PC-9 (cell line): ENCODE measurements around the gene LRRC43. TPM values are rescaled to one million over a fixed set of nuclear protein-coding genes. Genes with fewer than 3 reads are reported as not detected.

Source experiments
- BruUV-seq: library from RNA; stranded (reverse); fragments of 400-500 nt; replicated peaks from 2 replicates; lab custom pipeline; 2021; lab: Mats Ljungman, UMichigan
- CTCF ChIA-PET: fragments of 300-600 bp; sonication (Branson Sonifier 250); formaldehyde crosslinking; loops from one replicate; lab custom pipeline; 2022; ENCODE audit warnings: antibody characterized with exemption; lab: Charles Lee
- POLR2A ChIA-PET: fragments of 300-600 bp; sonication (Branson Sonifier 250); formaldehyde crosslinking; loops from one replicate; lab custom pipeline; 2022; ENCODE audit warnings: antibody characterized with exemption; ENCODE audit not compliant: unreplicated experiment; lab: Charles Lee
- DNase-seq, 2 experiments: peaks; one replicate each; pipeline versions ENCODE4 v3.0.0 to v3.0.0-alpha.2; 2015 to 2022; ENCODE audit warnings: mixed read lengths in 1 of 2
- H2AFZ ChIP-seq: fragments of 200-600 bp; sonication (generic); 2 replicates; pipeline ENCODE4 v1.8.1; 2017; ENCODE audit warnings: antibody characterized with exemption
- H3F3A ChIP-seq: fragments of 200-600 bp; sonication (generic); 2 replicates; pipeline ENCODE4 v1.8.1; 2017; ENCODE audit warnings: antibody characterized with exemption, mild to moderate bottlenecking, low read depth; ENCODE audit not compliant: insufficient read depth
- H3K27ac ChIP-seq: fragments of 200-600 bp; sonication (generic); 2 replicates; pipeline ENCODE4 v1.6.1; 2016; ENCODE audit warnings: mixed run types
- H3K27me3 ChIP-seq: fragments of 200-600 bp; sonication (generic); 2 replicates; pipeline ENCODE4 v1.6.1; 2016; ENCODE audit warnings: low read depth, mixed run types; ENCODE audit not compliant: insufficient read depth
- H3K36me3 ChIP-seq: fragments of 200-600 bp; sonication (generic); 2 replicates; pipeline ENCODE4 v1.6.1; 2016; ENCODE audit warnings: low read depth, mixed run types
- H3K4me1 ChIP-seq: fragments of 200-600 bp; sonication (generic); replicated peaks from 2 replicates; pipeline ENCODE4 v1.6.1; 2016; ENCODE audit warnings: mixed run types; ENCODE audit not compliant: insufficient read depth
- H3K4me2 ChIP-seq: fragments of 200-600 bp; sonication (generic); 2 replicates; pipeline ENCODE4 v1.6.1; 2017; ENCODE audit warnings: mixed run types
- H3K4me3 ChIP-seq: fragments of 200-600 bp; sonication (generic); 2 replicates; pipeline ENCODE4 v1.6.1; 2016; ENCODE audit warnings: mixed run types
- H3K79me2 ChIP-seq: fragments of 200-600 bp; sonication (generic); 2 replicates; pipeline ENCODE4 v1.6.1; 2017; ENCODE audit warnings: low read depth, mixed run types
- H3K9me2 ChIP-seq: fragments of 200-600 bp; sonication (generic); 2 replicates; pipeline ENCODE4 v1.8.1; 2017; ENCODE audit warnings: mild to moderate bottlenecking; ENCODE audit not compliant: insufficient read depth
- H3K9me3 ChIP-seq: fragments of 200-600 bp; sonication (generic); 2 replicates; pipeline ENCODE4 v1.8.1; 2016; ENCODE audit warnings: low read depth; ENCODE audit not compliant: insufficient read depth
- H4K20me1 ChIP-seq: fragments of 200-600 bp; sonication (generic); 2 replicates; pipeline ENCODE4 v1.8.1; 2017; ENCODE audit not compliant: insufficient read depth
- EZH2 ChIP-seq: fragments of 200-600 bp; sonication (generic); IDR thresholded peaks from 2 replicates; pipeline ENCODE4 v1.8.0; 2017; ENCODE audit warnings: antibody characterized with exemption, low read depth
- intact Hi-C: fragments of 100-400 bp; cut with micrococcal nuclease; formaldehyde crosslinking; loops from one replicate; pipeline ENCODE4 v1.10.0; 2022; ENCODE audit not compliant: unreplicated experiment
- total RNA-seq: library from RNA; stranded (reverse); gene quantifications from 2 replicates; pipeline ENCODE4 v1.2.3, GENCODE V29; 2021
- TF ChIP-seq, protein P1 (sequence below): fragments of 200-600 bp; sonication (generic); conservative IDR thresholded peaks from 2 replicates; pipeline ENCODE4 v1.6.1; 2017; ENCODE audit warnings: mixed run types, antibody characterized with exemption, mild to moderate bottlenecking, moderate library complexity

Gene LRRC43
- total RNA-seq, 1 experiment from 2014 or later, result 0.39 TPM

DNA sequence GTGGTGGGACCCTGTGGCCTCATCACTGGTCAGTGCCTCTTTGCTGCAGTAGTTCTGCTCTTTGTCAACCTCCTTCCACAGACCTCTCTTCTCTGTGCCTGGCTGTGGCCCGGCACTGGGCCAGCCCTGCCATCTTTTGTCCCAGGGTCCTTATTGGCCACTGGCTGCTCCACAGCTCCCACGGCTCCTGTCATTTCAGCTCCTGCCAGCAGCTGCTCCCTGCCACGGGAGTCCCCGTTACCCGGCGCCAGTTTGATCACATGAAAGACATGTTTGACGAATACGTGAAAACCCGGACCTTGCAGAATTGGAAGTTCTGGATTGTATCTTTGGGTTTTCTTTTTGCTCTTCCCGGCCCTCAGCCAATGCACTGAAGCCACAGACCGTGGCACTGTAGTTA is 44.3 kb upstream of the LRRC43 start:
- Histone ChIP-seq H3K9me3 (no peaks in the 10 kb centered on the region), H3K36me3 (no peaks in the 10 kb centered on the region), H3K9me2 (no peaks in the 10 kb centered on the region), H3K4me3 (no peak overlapping the region), H3F3A (no peaks in the 10 kb centered on the region; the same call in 1 of the 2 replicates), H3K79me2 (no peaks in the 10 kb centered on the region), H3K27ac (no peak overlapping the region), H4K20me1 (no peaks in the 10 kb centered on the region; the same call in 1 of the 2 replicates), H2AFZ (no peak overlapping the region), H3K27me3 (no peaks in the 10 kb centered on the region), H3K4me1 (no peaks in the 10 kb centered on the region), H3K4me2 (no peak overlapping the region)
- no peak for DNase-seq
- TF ChIP-seq, protein P1, sequence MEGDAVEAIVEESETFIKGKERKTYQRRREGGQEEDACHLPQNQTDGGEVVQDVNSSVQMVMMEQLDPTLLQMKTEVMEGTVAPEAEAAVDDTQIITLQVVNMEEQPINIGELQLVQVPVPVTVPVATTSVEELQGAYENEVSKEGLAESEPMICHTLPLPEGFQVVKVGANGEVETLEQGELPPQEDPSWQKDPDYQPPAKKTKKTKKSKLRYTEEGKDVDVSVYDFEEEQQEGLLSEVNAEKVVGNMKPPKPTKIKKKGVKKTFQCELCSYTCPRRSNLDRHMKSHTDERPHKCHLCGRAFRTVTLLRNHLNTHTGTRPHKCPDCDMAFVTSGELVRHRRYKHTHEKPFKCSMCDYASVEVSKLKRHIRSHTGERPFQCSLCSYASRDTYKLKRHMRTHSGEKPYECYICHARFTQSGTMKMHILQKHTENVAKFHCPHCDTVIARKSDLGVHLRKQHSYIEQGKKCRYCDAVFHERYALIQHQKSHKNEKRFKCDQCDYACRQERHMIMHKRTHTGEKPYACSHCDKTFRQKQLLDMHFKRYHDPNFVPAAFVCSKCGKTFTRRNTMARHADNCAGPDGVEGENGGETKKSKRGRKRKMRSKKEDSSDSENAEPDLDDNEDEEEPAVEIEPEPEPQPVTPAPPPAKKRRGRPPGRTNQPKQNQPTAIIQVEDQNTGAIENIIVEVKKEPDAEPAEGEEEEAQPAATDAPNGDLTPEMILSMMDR, result no peak
- TF ChIP-seq EZH2, result no peak
- ChIA-PET POLR2A (no interaction called here), CTCF (no interaction called here)
- intact Hi-C loops, result no loop called here
- no TSS peak for BruUV-seq

DNA sequence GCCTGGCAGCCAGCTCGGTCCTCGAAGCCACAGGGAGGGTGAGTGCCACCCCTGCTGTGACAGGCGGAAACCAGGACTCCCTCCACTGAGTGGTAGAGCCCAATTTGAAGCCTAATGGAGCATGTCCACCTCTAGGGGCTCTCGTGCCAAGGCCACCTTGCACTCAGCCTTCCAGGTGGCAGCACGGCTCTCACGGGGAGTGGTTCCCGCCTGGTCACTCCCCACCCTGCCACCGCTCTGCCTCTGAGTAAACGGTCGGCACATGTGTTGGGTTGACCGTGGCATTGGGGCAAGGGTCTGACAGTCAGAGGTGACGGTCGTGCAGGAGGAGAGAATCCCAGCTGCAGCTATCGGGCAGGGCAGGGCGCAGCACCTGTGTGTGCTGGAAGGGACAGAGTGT is 43.7 kb upstream of the LRRC43 start:
- H3K27ac ChIP-seq, result no peak overlapping the region
- H3K4me2 ChIP-seq, result no peak overlapping the region
- no peaks in the 10 kb centered on the region for H3K9me3 ChIP-seq
- H4K20me1 ChIP-seq, result no peaks in the 10 kb centered on the region; the same call in 1 of the 2 replicates
- ChIA-PET CTCF (no interaction called here), POLR2A (interaction anchor here (0.6 kb wide), 1 partner anchor 315 kb away, joined by 4 read pairs; no protein-coding TSS in a partner anchor)
- no peak for DNase-seq
- H3K36me3 ChIP-seq, result no peaks in the 10 kb centered on the region
- no peak overlapping the region for H2AFZ ChIP-seq
- no peaks in the 10 kb centered on the region for H3K79me2 ChIP-seq
- intact Hi-C loops, result no loop called here
- no peaks in the 10 kb centered on the region; the same call in 1 of the 2 replicates for H3F3A ChIP-seq
- no TSS peak for BruUV-seq
- no peak overlapping the region for H3K4me3 ChIP-seq
- no peaks in the 10 kb centered on the region for H3K9me2 ChIP-seq
- TF ChIP-seq EZH2, result no peak
- TF ChIP-seq, protein P1, result no peak
- no peaks in the 10 kb centered on the region for H3K27me3 ChIP-seq
- no peaks in the 10 kb centered on the region for H3K4me1 ChIP-seq

DNA sequence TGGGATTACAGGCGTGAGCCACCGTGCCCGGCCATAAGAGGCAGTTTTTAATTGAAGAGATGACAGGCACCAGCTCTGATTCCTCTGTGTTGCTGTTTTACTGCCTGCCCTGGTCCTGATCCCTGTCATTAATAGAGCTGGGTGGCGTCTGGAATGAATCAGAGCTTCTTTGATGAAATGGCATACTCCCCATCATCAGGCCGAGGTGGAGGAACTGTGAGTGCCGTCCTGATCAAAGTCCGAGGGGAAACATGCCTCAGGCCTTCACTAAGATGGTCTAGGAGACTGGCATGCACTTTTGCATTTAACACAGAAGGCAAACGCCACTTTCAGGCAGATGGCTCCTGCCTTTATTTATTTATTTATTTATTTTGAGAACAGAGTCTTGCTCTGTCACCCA is 43.0 kb upstream of the LRRC43 start:
- no peak for TF ChIP-seq EZH2
- TF ChIP-seq, protein P1, result no peak
- intact Hi-C loops, result no loop called here
- H3K9me3 ChIP-seq, result no peaks in the 10 kb centered on the region
- no peak overlapping the region for H3K4me3 ChIP-seq
- no peaks in the 10 kb centered on the region for H3K27me3 ChIP-seq
- H4K20me1 ChIP-seq, result no peaks in the 10 kb centered on the region; the same call in 1 of the 2 replicates
- no TSS peak for BruUV-seq
- H2AFZ ChIP-seq, result no peak overlapping the region
- H3K4me1 ChIP-seq, result no peaks in the 10 kb centered on the region
- ChIA-PET CTCF (no interaction called here), POLR2A (no interaction called here)
- no peaks in the 10 kb centered on the region for H3K9me2 ChIP-seq
- H3K36me3 ChIP-seq, result no peaks in the 10 kb centered on the region
- H3F3A ChIP-seq, result no peaks in the 10 kb centered on the region; the same call in 1 of the 2 replicates
- no peak for DNase-seq
- no peak overlapping the region for H3K4me2 ChIP-seq
- no peak overlapping the region for H3K27ac ChIP-seq
- H3K79me2 ChIP-seq, result no peaks in the 10 kb centered on the region
